ENCODE measurements around the gene SOHLH1. TPM values are rescaled to one million over a fixed set of nuclear protein-coding genes. Genes with fewer than 3 reads are reported as not detected.

Gene SOHLH1
- total and polyA plus RNA-seq, 2 of the 13 experiments (the other 11 are each of a cell fraction or from before 2014, with no cell fraction given): 0.15 TPM

- TF ChIP-seq ZMAT5 (CRISPR knock-in tag; IDR thresholded peaks at IDR 0.05; ENCODE audit: borderline replicate concordance, low read depth): no peak
- no peak for TF ChIP-seq ZNF24 (IDR thresholded peaks at IDR 0.05)
- no peak for TF ChIP-seq IRF1 (CRISPR knock-in tag; IDR thresholded peaks at IDR 0.05; ENCODE audit: low read depth)
- no peak for TF ChIP-seq MIER2 (CRISPR knock-in tag; IDR thresholded peaks at IDR 0.05)
- TF ChIP-seq ZNF816 (CRISPR knock-in tag; IDR thresholded peaks at IDR 0.05; ENCODE audit: borderline replicate concordance): no peak
- 0 out of 2 replicates have a peak, but pooled peaks have one; percentile 19 for TF ChIP-seq CTCF (CRISPR knock-in tag; IDR thresholded peaks at IDR 0.05)
- TF ChIP-seq MXD4 (CRISPR knock-in tag; IDR thresholded peaks at IDR 0.05): no peak
- no peak for TF ChIP-seq E2F2 (CRISPR knock-in tag; IDR thresholded peaks at IDR 0.05; ENCODE audit: borderline replicate concordance)
Measured at GRCh38 chr9:135741276-135742219, 42.3 kb upstream of the SOHLH1 start (continued).

All from HepG2 (cell line).